ENCODE measurements around the gene PRR23E.

PRR23E gene, protein sequence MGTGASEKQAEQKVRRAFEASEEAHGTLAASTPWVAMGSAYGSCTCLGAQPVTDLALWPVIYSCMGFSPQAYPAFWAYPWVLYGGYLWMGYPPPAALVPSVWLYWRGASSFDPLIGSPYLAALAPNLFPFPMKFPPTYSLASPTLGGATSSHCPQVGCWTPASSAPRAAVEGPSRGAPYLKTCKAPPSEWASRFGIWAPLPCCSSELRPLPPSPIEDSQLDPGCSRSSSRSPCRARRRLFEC

DNA sequence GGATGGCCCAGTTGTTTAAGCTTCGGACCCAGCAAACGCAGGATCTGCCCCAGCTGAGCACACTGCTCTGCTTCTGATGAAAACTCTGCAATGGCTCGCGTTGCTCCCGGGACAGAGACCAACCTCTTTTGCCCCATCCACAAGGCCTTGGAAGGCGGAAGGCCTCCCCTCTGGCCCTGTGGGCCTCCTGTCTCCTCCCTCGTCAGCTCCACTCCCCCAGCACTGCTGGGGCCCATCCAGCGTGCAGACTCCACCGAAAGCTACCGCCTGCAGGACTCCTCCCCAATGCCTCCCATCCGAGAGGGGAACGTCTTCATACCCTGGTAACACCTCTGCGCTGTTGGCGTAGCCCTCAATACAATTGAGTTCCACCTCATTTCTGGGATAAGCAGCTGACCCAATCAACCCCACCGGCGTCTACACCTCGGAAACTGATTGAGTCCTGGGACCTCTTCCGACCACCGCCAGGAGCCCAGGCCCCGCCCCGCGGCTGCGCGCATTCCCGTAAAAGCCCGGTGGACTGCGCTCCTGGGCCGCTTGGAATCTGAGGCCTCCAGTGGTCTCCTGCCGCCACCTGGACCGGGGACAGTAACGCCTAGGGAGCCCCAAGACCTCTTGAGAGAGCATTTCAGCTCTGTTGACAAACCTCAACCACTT, at the start of gene PRR23E:
TSS of gene PRR23E (plus strand) at position 556 of the 657 bp plus-strand sequence. CDS start 3,555 bp downstream, outside the sequence.
- no peak for DNase-seq (ENCODE audit: low read depth)

GRCh38 chr3:127143172-127143571, 49.8 kb upstream of the PRR23E start:
- DNase-seq (ENCODE audit: low read depth) = no peak

GRCh38 chr3:127144631-127145030, 48.3 kb upstream of the PRR23E start:
- DNase-seq (ENCODE audit: low read depth) = no peak

- DNase-seq (ENCODE audit: low read depth) = no peak
Observed at GRCh38 chr3:127145266-127145665, 47.7 kb upstream of the PRR23E start.

DNA sequence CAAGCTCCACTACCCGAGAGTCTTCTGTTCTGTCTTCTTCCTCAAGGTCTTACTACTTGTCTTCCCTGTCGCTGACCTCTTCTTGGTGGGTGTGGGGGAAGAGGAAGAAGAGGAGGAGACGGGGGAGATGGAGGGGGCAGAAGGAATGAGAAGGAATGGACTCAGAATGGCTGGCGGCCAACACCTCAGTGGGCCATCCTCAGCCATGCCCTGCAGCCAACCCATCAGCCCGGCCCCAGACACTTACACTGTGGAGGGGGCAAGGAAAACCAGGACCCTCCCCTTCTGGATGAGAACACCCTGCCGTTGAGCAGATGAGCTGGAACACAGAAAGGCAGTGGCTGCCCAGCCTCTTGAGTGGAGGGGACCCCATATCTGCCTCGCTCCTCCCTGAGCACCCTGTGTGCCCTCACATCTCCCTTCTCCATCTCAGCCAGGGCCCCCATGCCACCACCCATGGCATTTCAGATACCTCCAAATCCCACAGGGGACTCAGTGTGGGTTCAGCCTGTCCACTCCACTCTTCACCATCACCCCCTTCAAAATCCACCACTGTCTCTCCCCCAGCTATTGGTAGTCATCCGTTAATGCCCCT, 45.5 kb upstream of the PRR23E start:
- no peak for DNase-seq (ENCODE audit: low read depth)

DNA sequence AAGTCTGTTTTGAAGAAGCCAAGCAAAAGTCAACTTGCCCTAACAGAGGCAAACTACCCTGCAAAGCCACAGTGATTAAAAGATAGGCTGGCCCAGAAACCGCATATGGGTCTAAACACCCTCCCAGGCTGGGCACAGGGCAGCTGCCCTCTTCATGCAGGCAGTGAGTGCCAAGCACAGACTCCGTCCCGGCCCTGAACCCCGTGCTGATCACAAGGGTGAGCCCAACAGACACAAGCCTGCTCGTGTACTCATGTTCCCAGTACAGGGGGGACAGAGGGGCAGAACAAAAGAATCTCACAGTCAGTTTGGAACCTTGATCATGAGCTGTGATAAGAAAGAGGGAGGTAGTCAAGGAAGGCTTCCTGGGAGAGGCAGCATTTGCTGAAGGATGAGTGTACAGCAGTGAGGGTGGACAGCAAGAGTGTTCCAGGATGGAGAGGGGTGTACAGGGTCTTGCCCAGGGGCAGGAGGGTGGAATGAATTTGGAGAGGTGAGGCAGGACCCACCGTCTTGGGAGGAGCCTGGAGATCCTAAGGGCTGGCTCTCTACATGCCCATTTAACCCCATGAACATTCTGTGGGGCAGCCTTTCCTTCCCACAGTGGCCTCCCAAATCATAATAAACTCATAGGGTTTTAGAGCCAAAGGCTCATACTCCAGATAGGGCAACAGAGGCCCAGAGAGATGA, 43.2 kb upstream of the PRR23E start:
- DNase-seq (ENCODE audit: low read depth) = no peak

DNA sequence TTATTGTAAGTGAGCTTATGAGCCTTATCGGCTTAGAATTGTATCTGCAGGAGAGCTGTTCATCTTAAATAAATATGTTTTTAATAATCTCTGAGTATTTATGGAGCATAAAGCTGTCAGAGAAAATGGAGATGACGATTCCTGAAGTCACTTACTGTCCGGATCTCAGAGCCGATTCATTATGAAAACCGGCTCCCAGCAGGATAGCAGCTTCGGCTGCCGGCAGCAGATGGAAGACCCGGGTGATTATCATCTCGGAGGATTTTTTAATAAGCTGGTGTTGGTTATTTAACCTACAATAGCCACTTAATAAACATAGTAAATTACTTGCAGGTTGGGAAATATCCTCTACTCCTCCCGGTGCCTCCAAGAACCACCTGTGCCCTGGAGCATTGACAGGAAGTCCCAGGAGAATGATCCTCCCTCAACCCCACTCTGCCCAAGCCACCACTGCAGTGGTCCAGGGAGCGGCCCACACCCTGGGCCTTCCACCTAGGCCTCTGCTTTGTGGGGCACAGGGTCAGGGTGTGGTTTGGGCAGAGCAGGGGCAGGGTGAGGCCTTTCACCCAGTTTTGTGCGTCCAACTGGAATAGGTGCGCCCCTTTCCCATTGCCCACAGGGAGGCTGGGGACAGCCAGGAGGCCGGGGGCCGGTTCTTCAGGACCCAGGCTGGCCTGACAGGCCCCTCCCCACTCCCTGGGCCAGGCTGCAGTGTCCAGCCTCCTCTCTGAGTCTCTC, 42.2 kb upstream of the PRR23E start:
- DNase-seq (ENCODE audit: low read depth) = no peak

DNA sequence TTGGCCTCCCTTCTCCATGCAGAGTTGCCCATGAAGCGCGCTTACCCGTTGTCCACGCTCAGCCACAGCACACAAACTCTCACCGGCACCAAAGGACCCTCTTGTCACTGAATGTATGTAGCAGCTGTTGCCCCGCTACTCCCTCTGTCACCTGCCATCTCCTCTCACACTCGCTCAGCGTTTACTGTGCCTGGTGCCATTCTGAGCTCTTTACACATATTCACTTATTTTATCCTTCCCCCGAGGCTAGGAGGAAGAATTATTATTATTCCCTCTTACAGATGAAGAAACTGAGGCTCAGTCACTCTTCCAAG, 41.7 kb upstream of the PRR23E start:
- DNase-seq (ENCODE audit: low read depth) = no peak

- DNase-seq (ENCODE audit: low read depth) = no peak
Observed at GRCh38 chr3:127151992-127152650, 40.8 kb upstream of the PRR23E start.

- no peak for DNase-seq (ENCODE audit: low read depth)
Observed at GRCh38 chr3:127152684-127153505, 40.0 kb upstream of the PRR23E start.

- DNase-seq (ENCODE audit: low read depth) = no peak
Observed at GRCh38 chr3:127153506-127153815, 39.5 kb upstream of the PRR23E start.

DNA sequence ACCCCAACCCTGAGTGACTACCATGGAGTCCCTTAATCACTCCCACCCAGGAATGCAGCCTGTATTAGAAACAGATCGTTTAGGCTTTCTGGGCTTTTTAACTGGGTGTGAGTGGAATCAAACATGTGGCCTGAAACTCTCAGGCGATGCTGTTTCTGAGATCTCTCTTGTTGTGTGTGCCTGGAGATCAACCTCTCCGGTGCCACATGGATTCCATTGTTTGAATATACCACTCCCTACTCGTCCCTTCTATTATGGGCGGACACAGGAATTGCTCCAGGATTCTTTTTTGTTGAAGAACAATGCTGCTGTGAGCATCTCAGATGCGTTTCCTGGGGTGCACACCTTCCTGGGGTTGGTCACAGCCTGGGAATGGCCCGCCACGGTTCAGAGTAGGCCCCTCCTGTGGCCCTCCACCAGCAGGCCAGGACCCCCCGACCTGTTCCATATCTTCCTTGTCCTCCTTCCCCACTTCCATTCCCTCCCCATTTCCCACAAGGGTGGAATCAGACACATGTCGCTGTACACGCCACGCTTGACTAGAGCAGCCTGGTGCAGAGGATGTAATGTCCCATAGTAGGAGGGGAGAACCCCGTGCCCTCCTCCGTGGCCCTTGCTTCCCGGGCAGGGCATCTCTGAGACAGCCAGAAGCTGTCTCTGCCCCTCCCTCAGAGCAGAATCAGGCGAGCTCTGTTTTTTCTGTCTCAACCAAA, 36.4 kb upstream of the PRR23E start:
- DNase-seq (ENCODE audit: low read depth) = no peak

DNA sequence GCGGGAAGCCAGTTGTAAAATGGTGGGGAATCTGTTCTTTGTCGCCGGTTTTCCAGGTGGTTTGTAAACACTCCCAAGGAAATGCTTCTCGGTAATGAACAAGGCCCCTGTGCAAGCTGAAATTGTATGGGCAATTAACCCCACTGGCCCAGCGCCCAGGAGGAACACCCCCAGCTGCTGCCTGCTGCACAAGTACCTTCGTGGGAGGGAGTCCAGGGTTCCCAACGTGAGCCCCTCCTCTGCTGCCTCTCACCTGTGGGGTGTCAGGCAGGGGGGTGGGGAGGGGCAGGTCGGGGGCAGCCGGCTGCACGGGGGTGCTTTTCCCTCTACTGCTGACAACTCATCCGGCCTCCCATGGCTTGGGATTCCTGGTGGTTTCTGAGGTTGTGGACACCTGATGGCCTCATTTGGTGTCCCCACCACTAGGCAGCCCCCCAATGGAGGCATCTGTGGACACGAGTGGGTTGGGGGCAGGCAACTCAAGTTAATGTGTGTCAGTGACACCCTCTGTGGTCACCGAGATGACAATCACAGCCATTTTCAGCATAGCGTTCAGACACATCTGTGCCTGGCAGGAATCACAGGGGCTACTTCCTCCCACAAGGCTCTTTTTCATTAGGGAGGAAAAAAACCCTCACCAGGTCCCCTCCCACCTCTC, 35.6 kb upstream of the PRR23E start:
- DNase-seq (ENCODE audit: low read depth) = no peak

GRCh38 chr3:127158614-127159229, 34.2 kb upstream of the PRR23E start:
- no peak for DNase-seq (ENCODE audit: low read depth)

GRCh38 chr3:127159543-127159942, 33.4 kb upstream of the PRR23E start:
- no peak for DNase-seq (ENCODE audit: low read depth)

GRCh38 chr3:127161236-127161635, 31.7 kb upstream of the PRR23E start:
- DNase-seq (ENCODE audit: low read depth) = no peak

DNA sequence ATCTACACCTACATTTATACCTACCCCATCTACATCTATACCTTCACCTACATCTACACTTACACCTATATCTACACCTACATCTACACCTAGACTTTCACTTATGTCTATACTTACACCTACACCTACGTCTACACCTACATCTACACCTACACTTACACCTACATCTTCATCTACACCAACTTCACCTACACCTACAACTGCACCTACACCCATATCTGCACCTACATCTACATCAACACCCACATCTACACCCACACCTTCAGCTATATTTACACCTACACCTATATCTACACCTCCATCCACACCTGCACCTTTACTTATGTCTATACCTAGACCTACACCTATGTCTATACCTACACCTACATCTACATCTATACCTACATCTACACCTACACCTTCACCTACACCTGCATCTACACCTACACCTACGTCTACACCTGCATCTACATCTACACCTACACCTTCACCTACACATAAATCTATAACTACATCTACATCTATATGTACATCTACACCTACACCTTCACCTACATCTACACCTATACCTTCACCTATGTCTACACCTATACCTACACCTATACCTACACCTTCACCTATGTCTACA, 30.9 kb upstream of the PRR23E start:
- DNase-seq (ENCODE audit: low read depth) = no peak

- DNase-seq (ENCODE audit: low read depth) = no peak
Observed at GRCh38 chr3:127162947-127163645, 29.8 kb upstream of the PRR23E start.
